Liver (tissue), 9 donors: ENCODE data around the gene BIN1. TPM values are rescaled to one million over a fixed set of nuclear protein-coding genes. Genes with fewer than 3 reads are reported as not detected.

Experiments
- DNase-seq: peaks from one replicate; pipeline ENCODE4 v3.0.0-alpha.2; 2017; ENCODE audit warnings: low spot score
- H3K27ac ChIP-seq, 2 donors: one replicate each; pipeline ENCODE4 v1.7.0; 2013; ENCODE audit warnings: inconsistent platforms in 2 of 2, low read length in 2 of 2, control low read depth in 1 of 2, low read depth in 1 of 2, mild to moderate bottlenecking in 1 of 2
- H3K27me3 ChIP-seq, 4 donors: one replicate each; pipeline versions ENCODE4 v1.6.1 to v1.7.0; 2013; ENCODE audit warnings: low read length in 3 of 4, inconsistent platforms in 1 of 4, mild to moderate bottlenecking in 1 of 4, moderate library complexity in 1 of 4; ENCODE audit not compliant: control insufficient read depth in 4 of 4, insufficient read depth in 4 of 4
- H3K36me3 ChIP-seq, 4 donors: one replicate each; pipeline versions ENCODE4 v1.6.1 to v1.7.0; 2013; ENCODE audit warnings: low read length in 3 of 4, mild to moderate bottlenecking in 3 of 4, low read depth in 1 of 4, moderate library complexity in 1 of 4; ENCODE audit not compliant: control insufficient read depth in 4 of 4, insufficient read depth in 3 of 4
- H3K4me1 ChIP-seq, 4 donors: one replicate each; pipeline versions ENCODE4 v1.6.1 to v1.7.0; 2013; ENCODE audit warnings: low read length in 3 of 4, mild to moderate bottlenecking in 3 of 4, moderate library complexity in 1 of 4; ENCODE audit not compliant: control insufficient read depth in 4 of 4, insufficient read depth in 4 of 4
- H3K4me3 ChIP-seq, 3 donors: one replicate each; pipeline versions ENCODE4 v1.6.1 to v1.7.0; 2013; ENCODE audit warnings: low read length in 3 of 3, control low read depth in 1 of 3, low read depth in 1 of 3, mild to moderate bottlenecking in 1 of 3
- H3K9ac ChIP-seq, 2 donors: one replicate each; pipeline ENCODE4 v1.7.0; 2013; ENCODE audit warnings: low read length in 2 of 2, mild to moderate bottlenecking in 2 of 2, moderate library complexity in 2 of 2, control low read depth in 1 of 2, low read depth in 1 of 2
- H3K9me3 ChIP-seq, 4 donors: one replicate each; pipeline versions ENCODE4 v1.6.1 to v1.7.0; 2013; ENCODE audit warnings: low read length in 3 of 4; ENCODE audit not compliant: control insufficient read depth in 4 of 4
- ATF3 ChIP-seq: IDR thresholded peaks from 2 replicates; pipeline ENCODE4 v1.6.1; 2016; ENCODE audit warnings: antibody characterized with exemption
- CTCF ChIP-seq: fragments of 150-350 bp; IDR thresholded peaks from 2 replicates; pipeline ENCODE4 v1.5.1; 2017; ENCODE audit warnings: improper control_type of control experiment, low read depth, low read length; ENCODE audit not compliant: missing input control
- FOXA1 ChIP-seq: IDR thresholded peaks from 2 replicates; pipeline ENCODE4 v1.6.1; 2016; ENCODE audit warnings: antibody characterized with exemption
- FOXA2 ChIP-seq: IDR thresholded peaks from 2 replicates; pipeline ENCODE4 v1.6.1; 2016; ENCODE audit warnings: antibody characterized with exemption
- GABPA ChIP-seq, 2 donors: IDR thresholded peaks in 1 of 2; conservative IDR thresholded peaks in 1 of 2; 2 replicates each; pipeline ENCODE4 v1.6.1; 2016; ENCODE audit warnings: antibody characterized with exemption in 2 of 2, mild to moderate bottlenecking in 1 of 2, moderate library complexity in 1 of 2
- HNF4A ChIP-seq, 2 donors: conservative IDR thresholded peaks; 2 replicates each; pipeline ENCODE4 v1.6.1; 2016; ENCODE audit warnings: antibody characterized with exemption in 2 of 2, mild to moderate bottlenecking in 2 of 2
- HNF4G ChIP-seq: IDR thresholded peaks from 2 replicates; pipeline ENCODE4 v1.6.1; 2016; ENCODE audit warnings: antibody characterized with exemption
- MAX ChIP-seq: IDR thresholded peaks from 2 replicates; pipeline ENCODE4 v1.6.1; 2016; ENCODE audit warnings: antibody characterized with exemption
- NR2F2 ChIP-seq: IDR thresholded peaks from 2 replicates; pipeline ENCODE4 v1.6.1; 2016; ENCODE audit warnings: antibody characterized with exemption
- RAD21 ChIP-seq, 2 donors: IDR thresholded peaks; 2 replicates each; pipeline ENCODE4 v1.6.1; 2016; ENCODE audit warnings: antibody characterized with exemption in 2 of 2, mild to moderate bottlenecking in 2 of 2
- REST ChIP-seq: IDR thresholded peaks from 2 replicates; pipeline ENCODE4 v1.6.1; 2016; ENCODE audit warnings: antibody characterized with exemption, mild to moderate bottlenecking
- RXRA ChIP-seq, 2 donors: IDR thresholded peaks; 2 replicates each; pipeline ENCODE4 v1.6.1; 2017 to 2018; ENCODE audit warnings: antibody characterized with exemption in 2 of 2, mild to moderate bottlenecking in 1 of 2
- SP1 ChIP-seq: IDR thresholded peaks from 2 replicates; pipeline ENCODE4 v1.6.1; 2018; ENCODE audit warnings: antibody characterized with exemption, mild to moderate bottlenecking
- YY1 ChIP-seq: IDR thresholded peaks from 2 replicates; pipeline ENCODE4 v1.6.1; 2016; ENCODE audit warnings: antibody characterized with exemption, mild to moderate bottlenecking
- WGBS: extraction: QIAGEN DNeasy Blood & Tissue Kit; methylation state at CpG from one replicate; pipeline ENCODE4 v1.1.7; 2013; 5-methylcytosine and 5-hydroxymethylcytosine counted together
- polyA plus RNA-seq, 2 donors: library from polyadenylated mRNA; stranded (reverse) in 1 of 2; unstranded in 1 of 2; fragments of 200-250 nt in 1 of 2; fragments of >200 nt in 1 of 2; fragmentation: Nextera tagmentation in 1 of 2; extraction: Ambion mirVana in 1 of 2; gene quantifications; one replicate each; pipeline versions ENCODE4 v1.2.1 to v1.2.3, GENCODE V29; 2013 to 2015
- total RNA-seq, 2 donors: library from RNA; depleted of rRNA; stranded (reverse); fragments of >200 nt; gene quantifications; one replicate each; pipeline ENCODE4 v1.2.3, GENCODE V29; 2014
- donor health status: healthy.
- donor health status: healthy.
- donor health status: healthy.
- donor health status: healthy.
- donor health status: healthy.

BIN1 gene
- total and polyA plus RNA-seq, 4 donors = 13.3 to 21.5 (median 15.0) TPM

- TF ChIP-seq HNF4A (conservative IDR thresholded peaks at IDR 0.05) (no peak), FOXA2 (no peak)
Measured at GRCh38 chr2:127133793-127134192, 26.8 kb upstream of the BIN1 start (continued).

- TF ChIP-seq YY1 = no peak
- no peak for TF ChIP-seq MAX
- TF ChIP-seq FOXA1 = no peak
- no peak for TF ChIP-seq GABPA (IDR thresholded peaks at IDR 0.05 in 1 of 2, conservative IDR thresholded peaks at IDR 0.05 in 1 of 2)
- no peak for TF ChIP-seq HNF4A (conservative IDR thresholded peaks at IDR 0.05)
- no peak for TF ChIP-seq ATF3
- no peak for TF ChIP-seq REST
- TF ChIP-seq RXRA (IDR thresholded peaks at IDR 0.05) = no peak
- TF ChIP-seq HNF4G = no peak
- TF ChIP-seq NR2F2 = no peak
- TF ChIP-seq RAD21 (IDR thresholded peaks at IDR 0.05) = no peak
- WGBS = 97% methylated on average over 4 of the region's 4 CpGs
- Histone ChIP-seq H3K9ac (no peak overlapping the region), H3K27me3 (no peaks in the 10 kb centered on the region), H3K4me3 (no peak overlapping the region), H3K9me3 (no peaks in the 10 kb centered on the region), H3K4me1 (peaks cover 0 to 13% (median 8%) of the 10 kb centered on the region in 4 donors), H3K36me3 (no peaks in the 10 kb centered on the region), H3K27ac (no peak overlapping the region)
- DNase-seq = no peak
Measured at GRCh38 chr2:127130421-127130820, 23.5 kb upstream of the BIN1 start.

GRCh38 chr2:127129937-127130336 lies 23.0 kb upstream of the BIN1 start:
- no peaks in the 10 kb centered on the region for H3K36me3 ChIP-seq
- no peak overlapping the region for H3K9ac ChIP-seq
- no peaks in the 10 kb centered on the region for H3K27me3 ChIP-seq
- H3K27ac ChIP-seq = no peak overlapping the region
- TF ChIP-seq ATF3 (no peak), YY1 (no peak), MAX (no peak), CTCF (no peak), SP1 (no peak), REST (no peak), FOXA1 (no peak), GABPA (IDR thresholded peaks at IDR 0.05 in 1 of 2, conservative IDR thresholded peaks at IDR 0.05 in 1 of 2) (no peak)
- DNase-seq = no peak
- H3K9me3 ChIP-seq = no peaks in the 10 kb centered on the region
- H3K4me1 ChIP-seq = peaks cover 0 to 13% (median 9%) of the 10 kb centered on the region in 4 donors
- H3K4me3 ChIP-seq = no peak overlapping the region
- 88% methylated on average over 11 of the region's 11 CpGs for WGBS
